Psoas muscle (tissue), 8 donors: ENCODE measurements around the gene APOO. TPM values are rescaled to one million over a fixed set of nuclear protein-coding genes. Genes with fewer than 3 reads are reported as not detected.

Experiments
- ATAC-seq, 4 donors: fragments of 200-7000 bp; cut with Tn5 transposase; one replicate each; pipeline ENCODE4 v1.9.1; 2020; ENCODE audit warnings: moderate library complexity in 3 of 4, mild to moderate bottlenecking in 2 of 4
- DNase-seq, 2 donors: peaks; one replicate each; pipeline ENCODE4 v3.0.0-alpha.2; 2020
- H3K27ac ChIP-seq: fragments of 200-600 bp; one replicate; pipeline ENCODE4 v1.8.0; 2022
- H3K27me3 ChIP-seq, 3 donors: fragments of 200-600 bp in 1 of 3; one replicate each; pipeline versions ENCODE4 v1.6.1 to v1.8.0; 2013 to 2022; ENCODE audit warnings: low read length in 2 of 3, mild to moderate bottlenecking in 2 of 3, moderate library complexity in 1 of 3; ENCODE audit not compliant: insufficient read depth in 3 of 3
- H3K36me3 ChIP-seq, 2 donors: fragments of 200-600 bp in 1 of 2; one replicate each; pipeline versions ENCODE4 v1.6.1 to v1.8.0; 2013 to 2022; ENCODE audit warnings: low read depth in 1 of 2, mild to moderate bottlenecking in 1 of 2, moderate library complexity in 1 of 2; ENCODE audit not compliant: insufficient read depth in 1 of 2
- H3K4me1 ChIP-seq: fragments of 200-600 bp; one replicate; pipeline ENCODE4 v1.8.0; 2022
- H3K4me3 ChIP-seq: fragments of 200-600 bp; one replicate; pipeline ENCODE4 v1.8.0; 2022; ENCODE audit warnings: mild to moderate bottlenecking
- H3K9me3 ChIP-seq: fragments of 200-600 bp; one replicate; pipeline ENCODE4 v1.8.0; 2022
- WGBS, 3 donors: extraction: QIAGEN DNeasy Blood & Tissue Kit; methylation state at CpG; one replicate each; pipeline versions ENCODE4 v1.1.6 to v1.1.7; 2013; 5-methylcytosine and 5-hydroxymethylcytosine counted together
- intact Hi-C, 2 donors: fragments of 100-400 bp; cut with DNase I; formaldehyde crosslinking; loops; one replicate each; pipeline versions ENCODE4 v1.11.0 to v1.14.2; 2022
- polyA plus RNA-seq, 3 donors: library from polyadenylated mRNA; stranded (reverse); fragments of 200-250 nt; gene quantifications; one replicate each; pipeline ENCODE4 v1.2.3, GENCODE V29; 2013
- total RNA-seq, 4 donors: library from RNA; stranded (reverse); fragmentation: NEBNext Ultra II Directional in 2 of 4; extraction: Animal tissue kit (Norgen Biotek cat#: 25700) in 2 of 4; gene quantifications; one replicate each; pipeline versions ENCODE4 v1.2.1 to v1.2.4, GENCODE V29; 2021 to 2023
- TF ChIP-seq, protein P1 (sequence below): fragments of 200-600 bp; IDR thresholded peaks from one replicate; pipeline ENCODE4 v1.8.0; 2022; ENCODE audit warnings: antibody characterized with exemption
- donor health status: healthy with polysubstance abuse.
- donor health status: DM: no; HTN: no; CAD: no; lungs with moderate emphysema.
- donor health status: Bipolar disorder and iron deficiency.
- donor health status: healthy.
- donor health status: DM: yes; HTN: yes; CAD: no.
- donor health status: DM: no; HTN: no; CAD: no.
- donor health status: DM: no; HTN: no; CAD: no.
- donor health status: DM: yes; HTN: yes; CAD: no.

APOO gene
- total and polyA plus RNA-seq, 7 donors: 29.7 to 78.5 (median 54.7) TPM

DNA sequence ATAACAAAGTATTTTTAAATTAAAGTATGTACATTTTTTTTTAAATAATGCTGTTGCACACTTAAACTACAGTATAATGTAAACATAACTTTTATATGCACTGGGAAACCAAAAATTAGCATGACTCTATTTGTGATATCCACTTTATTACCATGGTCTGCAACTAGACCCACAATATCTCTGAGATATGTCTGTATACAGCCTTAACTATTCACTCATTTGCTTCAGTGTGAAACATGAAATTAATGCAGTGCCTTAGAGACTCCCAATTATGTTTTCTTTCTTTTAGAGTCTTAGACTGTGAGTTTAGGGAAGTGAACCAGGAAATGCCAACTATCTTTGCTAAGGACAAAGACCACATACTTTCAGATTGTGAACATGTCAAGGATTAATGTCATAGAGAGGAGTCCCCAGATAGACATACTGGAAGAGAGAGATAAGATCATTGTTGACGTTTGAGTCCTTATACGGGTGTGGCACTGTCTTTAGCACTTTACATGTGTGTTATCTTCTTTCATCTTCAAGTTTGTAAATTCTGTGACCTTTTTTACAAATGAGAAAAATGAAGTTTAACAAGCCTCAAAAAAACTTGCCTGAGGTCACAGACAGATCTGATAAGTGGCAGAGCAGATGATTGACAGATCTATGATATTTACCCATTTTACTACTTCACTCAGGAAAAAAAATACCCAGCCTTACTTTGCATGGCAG is 23.3 kb upstream of the APOO start:
- intact Hi-C loops: no loop called here
- TF ChIP-seq, protein P1, sequence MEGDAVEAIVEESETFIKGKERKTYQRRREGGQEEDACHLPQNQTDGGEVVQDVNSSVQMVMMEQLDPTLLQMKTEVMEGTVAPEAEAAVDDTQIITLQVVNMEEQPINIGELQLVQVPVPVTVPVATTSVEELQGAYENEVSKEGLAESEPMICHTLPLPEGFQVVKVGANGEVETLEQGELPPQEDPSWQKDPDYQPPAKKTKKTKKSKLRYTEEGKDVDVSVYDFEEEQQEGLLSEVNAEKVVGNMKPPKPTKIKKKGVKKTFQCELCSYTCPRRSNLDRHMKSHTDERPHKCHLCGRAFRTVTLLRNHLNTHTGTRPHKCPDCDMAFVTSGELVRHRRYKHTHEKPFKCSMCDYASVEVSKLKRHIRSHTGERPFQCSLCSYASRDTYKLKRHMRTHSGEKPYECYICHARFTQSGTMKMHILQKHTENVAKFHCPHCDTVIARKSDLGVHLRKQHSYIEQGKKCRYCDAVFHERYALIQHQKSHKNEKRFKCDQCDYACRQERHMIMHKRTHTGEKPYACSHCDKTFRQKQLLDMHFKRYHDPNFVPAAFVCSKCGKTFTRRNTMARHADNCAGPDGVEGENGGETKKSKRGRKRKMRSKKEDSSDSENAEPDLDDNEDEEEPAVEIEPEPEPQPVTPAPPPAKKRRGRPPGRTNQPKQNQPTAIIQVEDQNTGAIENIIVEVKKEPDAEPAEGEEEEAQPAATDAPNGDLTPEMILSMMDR: no peak
- Histone ChIP-seq H3K4me3 (no peak overlapping the region), H3K36me3 (no peaks in the 10 kb centered on the region), H3K27ac (no peak overlapping the region), H3K4me1 (no peaks in the 10 kb centered on the region), H3K27me3 (peaks cover 0 to 3% (median 0%) of the 10 kb centered on the region in 3 donors), H3K9me3 (no peaks in the 10 kb centered on the region)
- no peak for ATAC-seq
- no peak for DNase-seq
- 43 to 51% (median 44%) methylated on average over 2 of the region's 2 CpGs for WGBS, 3 donors

- no peak overlapping the region for H3K27ac ChIP-seq
- H3K4me3 ChIP-seq: no peak overlapping the region
- no peaks in the 10 kb centered on the region for H3K36me3 ChIP-seq
- no peak for DNase-seq
- no peaks in the 10 kb centered on the region for H3K4me1 ChIP-seq
- intact Hi-C loops: loop anchor here in 1 of 2 donors (10.0 kb wide), 1 partner anchor 89 kb away; no protein-coding TSS in a partner anchor
- H3K27me3 ChIP-seq: no peaks in the 10 kb centered on the region
- WGBS, 3 donors: 82 to 96% (median 92%) methylated on average over 4 of the region's 4 CpGs
- TF ChIP-seq, protein P1: no peak
- no peak for ATAC-seq
- no peaks in the 10 kb centered on the region for H3K9me3 ChIP-seq
These were observed 18.3 kb upstream of the APOO start for GRCh38 chrX:23926015-23926414.

DNA sequence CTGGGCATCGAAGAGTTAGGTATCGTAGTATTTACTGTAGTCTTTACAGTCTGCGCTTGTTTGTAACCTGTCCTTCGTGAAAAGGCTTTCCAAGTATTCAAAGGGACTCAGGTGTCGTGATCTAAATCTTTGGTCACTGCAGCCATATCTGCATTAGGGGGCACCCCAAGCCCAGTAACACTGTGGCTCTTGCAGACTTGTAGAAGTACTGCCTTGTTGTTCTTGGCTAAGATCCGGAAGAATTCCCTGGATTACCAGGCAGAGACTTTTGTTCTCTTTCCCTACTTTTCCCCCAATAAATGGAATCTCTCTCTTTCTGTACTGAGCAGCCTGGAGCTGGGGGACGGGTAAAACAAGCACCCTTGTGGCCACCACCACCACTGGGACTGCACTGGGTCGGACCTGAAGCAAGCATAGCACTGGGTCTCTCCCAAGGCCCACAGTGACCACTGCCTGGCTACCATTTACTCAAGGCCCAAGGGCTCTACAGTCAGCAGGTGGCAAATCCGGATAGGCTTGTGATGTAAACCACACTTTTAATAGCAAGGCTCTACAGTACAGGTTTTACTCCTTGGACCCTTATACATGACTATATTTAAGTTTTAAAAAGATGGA is 12.1 kb upstream of the APOO start:
- intact Hi-C loops: loop anchor here in 1 of 2 donors (10.0 kb wide), 1 partner anchor 95 kb away; no protein-coding TSS in a partner anchor
- Histone ChIP-seq H3K4me1 (no peaks in the 10 kb centered on the region), H3K9me3 (peaks cover 8% of the 10 kb centered on the region), H3K27me3 (no peaks in the 10 kb centered on the region), H3K36me3 (no peaks in the 10 kb centered on the region), H3K4me3 (no peak overlapping the region), H3K27ac (no peak overlapping the region)
- DNase-seq: no peak
- TF ChIP-seq, protein P1: no peak
- 72 to 76% (median 76%) methylated on average over 9 of the region's 9 CpGs for WGBS, 3 donors
- ATAC-seq: no peak

GRCh38 chrX:23919148-23919547 is 11.4 kb upstream of the APOO start:
- Histone ChIP-seq H3K9me3 (peaks cover 8% of the 10 kb centered on the region), H3K36me3 (no peaks in the 10 kb centered on the region), H3K27ac (no peak overlapping the region), H3K4me1 (no peaks in the 10 kb centered on the region), H3K27me3 (no peaks in the 10 kb centered on the region), H3K4me3 (no peak overlapping the region)
- TF ChIP-seq, protein P1: no peak
- no peak for DNase-seq
- intact Hi-C loops: no loop called here
- ATAC-seq: no peak
- 58 to 86% (median 85%) methylated on average over 1 of the region's 1 CpG for WGBS, 3 donors
